Aorta (tissue), 4 donors: ENCODE measurements around the gene TCEAL6. TPM values are rescaled to one million over a fixed set of nuclear protein-coding genes. Genes with fewer than 3 reads are reported as not detected.

ENCODE experiments used
- polyA plus RNA-seq, 2 donors: library from polyadenylated mRNA; stranded (reverse); fragments of 200-250 nt; gene quantifications; one replicate each; pipeline ENCODE4 v1.2.3, GENCODE V29; 2013
- total RNA-seq, 2 donors: library from RNA; stranded (reverse); fragmentation: NEBNext Ultra II Directional; extraction: Animal tissue kit (Norgen Biotek cat#: 25700); gene quantifications; one replicate each; pipeline ENCODE4 v1.2.1, GENCODE V29; 2021
- donor health status: healthy with polysubstance abuse.
- donor health status: Bipolar disorder and iron deficiency.
- donor health status: DM: no; HTN: no; CAD: no.
- donor health status: DM: yes; HTN: yes; CAD: no.

The TCEAL6 gene
- total and polyA plus RNA-seq, 4 donors: 0.55 to 2.3 (median 0.87) TPM; not detected in 1

Other genes starting within 250 kb of the TCEAL6 start
- gene ZMAT1, start 210.5 kb downstream of the TCEAL6 start, total RNA-seq: 10 to 100 TPM in 1 of 2 donors, 1 to 10 TPM in 1; 9.0 to 14.8 TPM
- 10 to 100 TPM in 1 of 2 donors, 1 to 10 TPM in 1; 5.0 to 19.3 TPM for gene ZMAT1, start 210.5 kb downstream of the TCEAL6 start, polyA plus RNA-seq
- gene TCEAL2, start 16.8 kb downstream of the TCEAL6 start, total RNA-seq: 10 to 100 TPM; 20.5 to 21.4 TPM
- gene TCEAL2, start 16.8 kb downstream of the TCEAL6 start, polyA plus RNA-seq: 100 to 1,000 TPM in 1 of 2 donors, 10 to 100 TPM in 1; 29.6 to 124 TPM
- gene BEX5, start 13.5 kb upstream of the TCEAL6 start, total RNA-seq: 1 to 10 TPM; 5.0 to 7.7 TPM
- 10 to 100 TPM; 13.3 to 15.0 TPM for gene BEX5, start 13.5 kb upstream of the TCEAL6 start, polyA plus RNA-seq
- gene TCP11X1, start 72.8 kb upstream of the TCEAL6 start, total RNA-seq: not detected
- not detected for gene TCP11X1, start 72.8 kb upstream of the TCEAL6 start, polyA plus RNA-seq
- not detected for gene NXF2, start 104.7 kb upstream of the TCEAL6 start, total RNA-seq
- not detected for gene NXF2, start 104.7 kb upstream of the TCEAL6 start, polyA plus RNA-seq